A375 (cell line): ENCODE data around the gene CRIP1. TPM values are rescaled to one million over a fixed set of nuclear protein-coding genes. Genes with fewer than 3 reads are reported as not detected.

ENCODE experiments used
- total RNA-seq: library from RNA; depleted of rRNA; stranded (reverse); fragments of >200 nt; shearing (Covaris generic); gene quantifications from 2 replicates; pipeline ENCODE4 v1.2.3, GENCODE V29; 2014; rRNA removed

CRIP1 gene
- 0.29 and 1.7 TPM in 2 replicates for total RNA-seq

GRCh38 chr14:105486163-105486973 lies at the start of gene CRIP1:
Gene CRIP1, plus strand, starts transcription at chr14:105486886. Its CDS starts 374 bp downstream, at chr14:105487260.

GRCh38 chr14:105474483-105475268 lies 12.0 kb upstream of the CRIP1 start, which contains the start of gene CRIP2:
Gene CRIP2, plus strand, starts transcription at chr14:105474821. Its CDS starts 42 bp downstream, at chr14:105474863.

GRCh38 chr14:105490572-105491365 lies 4.1 kb downstream of the CRIP1 start, which contains the start of gene TEDC1:
Gene TEDC1, plus strand, starts transcription at chr14:105491246. Its CDS starts 130 bp downstream, at chr14:105491376.

GRCh38 chr14:105525861-105526775 lies 39.4 kb downstream of the CRIP1 start, which contains the start of gene TMEM121:
Gene TMEM121, plus strand, starts transcription at chr14:105526583. Its CDS starts 2,252 bp downstream, at chr14:105528835.

Other genes with a start within 250 kb of the CRIP1 start
- 32.7 and 32.9 TPM in 2 replicates for gene BTBD6, start 238.4 kb upstream of the CRIP1 start, total RNA-seq
- gene BRF1, start 185.9 kb upstream of the CRIP1 start, total RNA-seq = 39.5 and 46.1 TPM in 2 replicates
- gene PACS2, start 172.1 kb upstream of the CRIP1 start, total RNA-seq = 23.9 and 36.4 TPM in 2 replicates
- 0.08 and 0.27 TPM in 2 replicates for gene TEX22, start 88.3 kb upstream of the CRIP1 start, total RNA-seq
- 62.4 and 76.0 TPM in 2 replicates for gene MTA1, start 67.1 kb upstream of the CRIP1 start, total RNA-seq
- gene CRIP2, start 12.1 kb upstream of the CRIP1 start, total RNA-seq = 112 and 126 TPM in 2 replicates
- gene TEDC1, start 4.4 kb downstream of the CRIP1 start, total RNA-seq = 34.3 and 47.1 TPM in 2 replicates
- 15.5 and 25.1 TPM in 2 replicates for gene TMEM121, start 39.7 kb downstream of the CRIP1 start, total RNA-seq